Measurements from ENCODE around the gene RASSF3. TPM values are rescaled to one million over a fixed set of nuclear protein-coding genes. Genes with fewer than 3 reads are reported as not detected.

The RASSF3 gene
- total and polyA plus RNA-seq, 12 donors: 21.6 to 159 (median 82.4) TPM

DNA sequence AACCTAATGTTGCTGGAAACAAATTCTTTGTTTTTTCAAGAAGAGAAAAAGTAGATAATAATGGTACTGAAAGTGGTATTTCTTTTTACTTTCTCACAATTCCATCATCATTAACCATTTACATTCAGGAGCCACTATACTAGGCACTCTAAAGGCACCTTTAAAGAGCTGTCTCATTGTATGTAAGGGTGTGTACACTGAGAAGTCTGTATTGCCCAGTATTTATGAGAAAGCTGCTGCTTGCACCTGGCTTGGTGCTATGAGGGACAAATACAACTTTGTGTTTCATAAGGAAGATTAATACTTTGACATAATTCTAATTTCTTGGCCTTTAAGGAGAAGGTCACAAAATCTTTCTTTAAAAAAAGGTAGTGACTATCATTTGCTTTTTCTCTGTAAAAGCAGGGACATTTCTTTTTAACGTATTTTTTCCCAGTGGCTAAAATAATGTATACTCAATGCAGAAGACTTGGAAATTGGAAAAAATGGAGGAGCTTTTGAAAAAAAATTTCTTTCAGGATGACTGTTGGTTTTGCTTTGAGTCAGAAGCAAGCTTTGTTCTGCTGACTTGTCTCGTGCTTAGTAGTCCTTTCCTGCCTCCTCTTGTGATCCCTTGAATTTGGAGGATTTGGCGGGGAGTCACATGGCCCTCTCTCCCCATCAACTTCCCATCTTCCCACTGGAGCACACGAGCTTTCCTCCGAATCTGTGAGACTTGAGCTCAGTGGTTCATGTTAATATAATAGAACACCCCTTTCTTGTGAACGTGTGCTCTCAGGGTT lies 50.1 kb downstream of the RASSF3 start:
- intact Hi-C loops (cut with DNase I): no loop called here
- DNase-seq (no peak), ATAC-seq (no peak)
- Histone ChIP-seq H3K27ac (peak overlapping the region in 3 of 10 donors; percentile 26 to 35 (median 29)), H3K4me1 (peaks cover 2 to 77% (median 45%) of the 10 kb centered on the region in 9 donors), H3K36me3 (no peaks in the 10 kb centered on the region), H3K4me3 (no peak overlapping the region), H3K9me3 (no peaks in the 10 kb centered on the region), H3K27me3 (no peaks in the 10 kb centered on the region)
- TF ChIP-seq, protein P1, sequence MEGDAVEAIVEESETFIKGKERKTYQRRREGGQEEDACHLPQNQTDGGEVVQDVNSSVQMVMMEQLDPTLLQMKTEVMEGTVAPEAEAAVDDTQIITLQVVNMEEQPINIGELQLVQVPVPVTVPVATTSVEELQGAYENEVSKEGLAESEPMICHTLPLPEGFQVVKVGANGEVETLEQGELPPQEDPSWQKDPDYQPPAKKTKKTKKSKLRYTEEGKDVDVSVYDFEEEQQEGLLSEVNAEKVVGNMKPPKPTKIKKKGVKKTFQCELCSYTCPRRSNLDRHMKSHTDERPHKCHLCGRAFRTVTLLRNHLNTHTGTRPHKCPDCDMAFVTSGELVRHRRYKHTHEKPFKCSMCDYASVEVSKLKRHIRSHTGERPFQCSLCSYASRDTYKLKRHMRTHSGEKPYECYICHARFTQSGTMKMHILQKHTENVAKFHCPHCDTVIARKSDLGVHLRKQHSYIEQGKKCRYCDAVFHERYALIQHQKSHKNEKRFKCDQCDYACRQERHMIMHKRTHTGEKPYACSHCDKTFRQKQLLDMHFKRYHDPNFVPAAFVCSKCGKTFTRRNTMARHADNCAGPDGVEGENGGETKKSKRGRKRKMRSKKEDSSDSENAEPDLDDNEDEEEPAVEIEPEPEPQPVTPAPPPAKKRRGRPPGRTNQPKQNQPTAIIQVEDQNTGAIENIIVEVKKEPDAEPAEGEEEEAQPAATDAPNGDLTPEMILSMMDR (IDR thresholded peaks at IDR 0.05): no peak
- 86 to 89% methylated on average over 6 of the region's 6 CpGs for WGBS, 2 donors

DNA sequence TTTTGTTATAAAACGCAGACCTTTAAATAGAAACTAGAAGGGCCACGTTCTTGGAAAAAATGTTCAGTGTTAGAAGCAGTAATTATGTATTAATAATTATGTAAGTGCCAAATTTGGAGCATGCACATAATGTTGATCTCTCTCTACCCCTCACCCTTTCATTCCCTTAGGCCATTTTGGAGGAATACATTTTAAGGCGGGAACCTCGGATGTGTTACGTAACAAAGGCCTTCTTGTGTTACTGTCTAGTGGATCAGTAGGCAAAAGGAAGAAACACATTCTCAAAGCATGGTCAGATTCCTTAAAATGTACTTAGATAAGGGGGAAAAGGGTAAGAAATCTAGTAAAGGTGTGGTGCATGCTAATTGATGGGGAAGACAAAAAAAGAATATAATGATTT lies 52.7 kb downstream of the RASSF3 start:
- intact Hi-C loops (cut with DNase I): no loop called here
- Histone ChIP-seq H3K36me3 (no peaks in the 10 kb centered on the region), H3K4me3 (no peak overlapping the region), H3K4me1 (peaks cover 12 to 79% (median 57%) of the 10 kb centered on the region in 9 donors), H3K9me3 (no peaks in the 10 kb centered on the region), H3K27ac (peak overlapping the region in 3 of 10 donors; percentile 14 to 24 (median 15)), H3K27me3 (no peaks in the 10 kb centered on the region)
- TF ChIP-seq, protein P1 (IDR thresholded peaks at IDR 0.05): no peak
- DNase-seq (no peak), ATAC-seq (no peak)
- 80 to 81% methylated on average over 5 of the region's 5 CpGs for WGBS, 2 donors

DNA sequence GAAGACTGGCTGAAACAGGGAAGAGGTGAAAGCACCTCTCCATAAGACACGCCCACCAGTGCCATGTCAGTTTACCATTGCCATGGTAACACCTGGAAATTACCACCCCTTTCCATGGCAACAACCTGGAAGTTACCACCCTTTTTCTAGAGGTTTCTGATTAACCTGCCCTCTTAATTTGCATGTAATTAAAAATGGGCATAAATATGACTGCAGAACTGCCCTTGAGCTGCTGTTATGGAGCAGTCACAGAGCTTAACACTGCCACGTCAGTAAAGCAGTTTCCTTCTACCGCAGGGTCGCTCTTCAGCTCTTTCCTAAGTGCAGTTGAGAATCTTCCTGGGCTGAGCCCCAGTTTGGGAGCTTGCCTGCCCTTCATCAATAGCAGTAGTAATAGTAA lies 55.2 kb downstream of the RASSF3 start:
- intact Hi-C loops (cut with DNase I): loop anchor here in 1 of 10 donors (5.0 kb wide), 1 partner anchor 53 kb away; the partner anchor contains the start of gene RASSF3
- no peaks in the 10 kb centered on the region for H3K36me3 ChIP-seq
- TF ChIP-seq, protein P1 (IDR thresholded peaks at IDR 0.05): no peak
- no peaks in the 10 kb centered on the region for H3K9me3 ChIP-seq
- DNase-seq (no peak), ATAC-seq (peak in 5 of 8 donors; percentile 20 to 40 (median 33))
- 29 to 35% methylated on average over 4 of the region's 4 CpGs for WGBS, 2 donors
- no peaks in the 10 kb centered on the region for H3K27me3 ChIP-seq
- H3K4me1 ChIP-seq: peaks cover 10 to 84% (median 64%) of the 10 kb centered on the region in 9 donors
- peak overlapping the region; percentile 35 to 84 (median 72) for H3K27ac ChIP-seq
- H3K4me3 ChIP-seq: peak overlapping the region in 4 of 10 donors; percentile 1 to 7 (median 5)

DNA sequence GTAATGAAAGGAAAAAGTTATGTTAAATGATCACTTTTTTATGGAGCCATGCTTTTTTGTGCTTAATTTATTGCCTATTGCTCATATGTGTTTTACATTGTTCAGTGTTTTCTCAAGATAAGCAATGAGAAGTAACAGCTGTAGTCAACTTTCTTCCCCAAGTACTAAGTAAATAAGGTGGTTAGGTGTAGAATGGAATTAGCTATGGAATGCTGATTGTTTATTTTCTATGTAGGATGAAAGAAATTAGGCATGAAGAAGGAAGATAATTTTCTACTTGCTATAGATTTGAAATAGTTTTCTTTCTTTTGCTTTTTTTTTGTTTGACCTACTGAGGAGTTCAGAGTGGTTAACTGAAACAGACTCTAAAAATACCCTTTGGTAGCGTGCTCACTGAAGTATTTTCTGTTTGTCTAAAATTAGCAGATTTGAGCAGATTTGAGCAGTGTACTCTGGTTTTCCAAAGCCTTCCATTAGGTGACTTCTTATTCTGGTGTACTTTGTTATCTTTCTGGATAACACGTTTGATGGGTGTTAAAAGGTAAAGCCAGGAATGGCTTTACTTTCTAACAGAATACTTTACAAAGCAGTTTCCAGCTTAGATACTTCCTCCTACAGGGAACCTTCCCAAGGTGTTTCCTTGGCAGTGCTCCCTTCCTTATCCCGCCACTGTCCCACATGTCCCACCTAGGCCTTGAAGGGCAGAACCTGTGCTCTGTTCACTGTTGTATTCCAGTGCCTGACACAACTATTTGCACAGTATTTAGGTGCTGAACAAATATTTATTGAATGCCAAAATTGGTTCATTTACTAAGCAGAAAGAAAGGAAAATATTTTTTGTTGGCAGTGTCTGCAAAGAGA lies 56.0 kb downstream of the RASSF3 start:
- peak in 2 of 8 donors; percentile 26 to 35 for ATAC-seq
- H3K27ac ChIP-seq: peak overlapping the region; percentile 35 to 84 (median 72)
- DNase-seq: no peak
- H3K4me1 ChIP-seq: peaks cover 14 to 87% (median 67%) of the 10 kb centered on the region in 9 donors
- H3K27me3 ChIP-seq: no peaks in the 10 kb centered on the region
- TF ChIP-seq, protein P1 (IDR thresholded peaks at IDR 0.05): no peak
- no peaks in the 10 kb centered on the region for H3K36me3 ChIP-seq
- H3K4me3 ChIP-seq: peak overlapping the region in 3 of 10 donors; percentile 1 to 6 (median 4)
- intact Hi-C loops (cut with DNase I): loop anchor here in 1 of 10 donors (5.0 kb wide), 1 partner anchor 54 kb away; the partner anchor contains the start of gene RASSF3
- H3K9me3 ChIP-seq: no peaks in the 10 kb centered on the region
- 26 to 29% methylated on average over 3 of the region's 3 CpGs for WGBS, 2 donors

Measured in heart right ventricle (tissue), 16 donors.